Heart right ventricle (tissue), 16 donors: ENCODE data around the gene SERPINA10. TPM values are rescaled to one million over a fixed set of nuclear protein-coding genes. Genes with fewer than 3 reads are reported as not detected.

Source experiments
- ATAC-seq, 8 donors: fragments of 200-7000 bp; cut with Tn5 transposase; one replicate each; pipeline ENCODE4 v1.9.1; 2020; ENCODE audit warnings: mild to moderate bottlenecking in 8 of 8, moderate library complexity in 8 of 8, moderate number of reproducible peaks in 1 of 8
- DNase-seq, 2 donors: peaks; one replicate each; pipeline ENCODE4 v3.0.0-alpha.2; 2020
- H3K27ac ChIP-seq, 10 donors: fragments of 200-600 bp; sonication (generic) in 2 of 10; one replicate each; pipeline versions ENCODE4 v1.5.0 to v1.8.0; 2020 to 2022; ENCODE audit warnings: mild to moderate bottlenecking in 3 of 10
- H3K27me3 ChIP-seq, 7 donors: fragments of 200-600 bp; one replicate each; pipeline ENCODE4 v1.8.0; 2021 to 2022; ENCODE audit warnings: mild to moderate bottlenecking in 2 of 7
- H3K36me3 ChIP-seq, 9 donors: fragments of 200-600 bp; sonication (generic) in 1 of 9; one replicate each; pipeline versions ENCODE4 v1.5.0 to v1.8.0; 2020 to 2022; ENCODE audit warnings: mild to moderate bottlenecking in 2 of 9
- H3K4me1 ChIP-seq, 9 donors: fragments of 200-600 bp; sonication (generic) in 1 of 9; one replicate each; pipeline versions ENCODE4 v1.5.0 to v1.8.0; 2020 to 2022; ENCODE audit warnings: mild to moderate bottlenecking in 4 of 9
- H3K4me3 ChIP-seq, 10 donors: fragments of 200-600 bp; sonication (generic) in 2 of 10; one replicate each; pipeline versions ENCODE4 v1.5.0 to v1.8.0; 2020 to 2022; ENCODE audit warnings: mild to moderate bottlenecking in 7 of 10, moderate library complexity in 2 of 10
- H3K9me3 ChIP-seq, 11 donors: fragments of 200-600 bp in 10 of 11; sonication (generic) in 2 of 11; one replicate each; pipeline versions ENCODE4 v1.5.0 to v1.8.0; 2013 to 2022; ENCODE audit warnings: mild to moderate bottlenecking in 2 of 11, control low read depth in 1 of 11, moderate library complexity in 1 of 11
- CTCF ChIP-seq, 9 donors: fragments of 200-600 bp; sonication (generic) in 2 of 9; IDR thresholded peaks; one replicate each; pipeline versions ENCODE4 v1.5.0 to v1.8.0; 2021 to 2022; ENCODE audit warnings: antibody characterized with exemption in 9 of 9, mild to moderate bottlenecking in 5 of 9, moderate library complexity in 1 of 9
- WGBS, 2 donors: extraction: QIAGEN DNeasy Blood & Tissue Kit; methylation state at CpG; one replicate each; pipeline ENCODE4 v1.1.7; 2013; ENCODE audit warnings: inconsistent platforms in 1 of 2; 5-methylcytosine and 5-hydroxymethylcytosine counted together
- intact Hi-C, 10 donors: fragments of 100-400 bp; cut with DNase I; formaldehyde crosslinking; loops; one replicate each; pipeline versions ENCODE4 v1.11.1 to v1.14.2; 2022
- polyA plus RNA-seq, 2 donors: library from polyadenylated mRNA; stranded (reverse); fragments of 200-250 nt; gene quantifications; one replicate each; pipeline ENCODE4 v1.2.3, GENCODE V29; 2013
- total RNA-seq, 10 donors: library from RNA; stranded (reverse); fragmentation: NEBNext Ultra II Directional in 3 of 10; extraction: Animal tissue kit (Norgen Biotek cat#: 25700) in 3 of 10; gene quantifications; one replicate each; pipeline versions ENCODE4 v1.2.1 to v1.2.4, GENCODE V29; 2021 to 2023
- donor health status: Arrhythmogenic right ventricular cardiomyopathy.
- donor health status: ischemic (EF 13 %, LVEDD 7.1; RV severe dilation, severe dysfunction).
- donor health status: healthy with polysubstance abuse.
- donor health status: DM: no; HTN: yes; CAD: no.
- donor health status: DM: no; HTN: no; CAD: no.
- donor health status: ischemic (EF 25% LVEDD 6.9; RV normal size, moderate dysfunction).
- donor health status: ischemic (EF 25% LVEDD 5.7; RV mildly dilated, moderate dysfunction).
- donor health status: healthy.
- donor health status: DM: yes; HTN: yes; CAD: no.
- donor health status: Ischemic cardiomyopathy.
- donor health status: ischemic (EF 35%, LVEDD 5.7; RV mildly dilated, moderate dysfunction).
- donor health status: nonischemic (EF 11% LVEDD 7.7; RV severe dilation, severe dysfunction).
- donor health status: DM: yes; HTN: yes; CAD: no.
- donor health status: PGD.
- donor health status: ischemic (EF 29% LVEDD 5.4; RV normal size, mild dysfunction).
- donor health status: nonischemic (EF 23%, LVEDD 6.1; RV moderate dilation, normal function).

The SERPINA10 gene
- total and polyA plus RNA-seq, 12 donors, result not detected

- peaks cover 0 to 14% (median 0%) of the 10 kb centered on the region in 11 donors for H3K9me3 ChIP-seq
- no peaks in the 10 kb centered on the region for H3K36me3 ChIP-seq
- peaks cover 0 to 6% (median 0%) of the 10 kb centered on the region in 7 donors for H3K27me3 ChIP-seq
- no peaks in the 10 kb centered on the region for H3K4me1 ChIP-seq
- intact Hi-C loops, result no loop called here
- ATAC-seq (no peak), DNase-seq (no peak)
- no peak overlapping the region for H3K27ac ChIP-seq
- no peak for TF ChIP-seq CTCF (IDR thresholded peaks at IDR 0.05)
- H3K4me3 ChIP-seq, result no peak overlapping the region
- WGBS, 2 donors, result 62 to 68% methylated on average over 5 of the region's 5 CpGs
These were observed 27.2 kb upstream of the SERPINA10 start for GRCh38 chr14:94320243-94320642.

GRCh38 chr14:94317259-94317658 is 24.2 kb upstream of the SERPINA10 start:
- no peak for TF ChIP-seq CTCF (IDR thresholded peaks at IDR 0.05)
- no peak for DNase-seq

GRCh38 chr14:94316692-94317091 is 23.6 kb upstream of the SERPINA10 start:
- ATAC-seq (no peak), DNase-seq (no peak)
- no peaks in the 10 kb centered on the region for H3K4me1 ChIP-seq
- intact Hi-C loops, result no loop called here
- TF ChIP-seq CTCF (IDR thresholded peaks at IDR 0.05), result no peak
- H3K4me3 ChIP-seq, result no peak overlapping the region
- 72 to 85% methylated on average over 1 of the region's 1 CpG for WGBS, 2 donors
- H3K9me3 ChIP-seq, result peaks cover 0 to 22% (median 0%) of the 10 kb centered on the region in 11 donors
- peaks cover 0 to 4% (median 0%) of the 10 kb centered on the region in 7 donors for H3K27me3 ChIP-seq
- H3K36me3 ChIP-seq, result no peaks in the 10 kb centered on the region
- H3K27ac ChIP-seq, result no peak overlapping the region

More at GRCh38 chr14:94317259-94317658, 24.2 kb upstream of the SERPINA10 start:
- Histone ChIP-seq H3K4me1 (no peaks in the 10 kb centered on the region), H3K27ac (no peak overlapping the region), H3K9me3 (peaks cover 0 to 22% (median 0%) of the 10 kb centered on the region in 11 donors), H3K27me3 (peaks cover 0 to 4% (median 0%) of the 10 kb centered on the region in 7 donors), H3K36me3 (no peaks in the 10 kb centered on the region), H3K4me3 (no peak overlapping the region)
- intact Hi-C loops, result no loop called here
- ATAC-seq, result peak in 1 of 8 donors; percentile 81
- WGBS, 2 donors, result 49 to 51% methylated on average over 4 of the region's 4 CpGs

DNA sequence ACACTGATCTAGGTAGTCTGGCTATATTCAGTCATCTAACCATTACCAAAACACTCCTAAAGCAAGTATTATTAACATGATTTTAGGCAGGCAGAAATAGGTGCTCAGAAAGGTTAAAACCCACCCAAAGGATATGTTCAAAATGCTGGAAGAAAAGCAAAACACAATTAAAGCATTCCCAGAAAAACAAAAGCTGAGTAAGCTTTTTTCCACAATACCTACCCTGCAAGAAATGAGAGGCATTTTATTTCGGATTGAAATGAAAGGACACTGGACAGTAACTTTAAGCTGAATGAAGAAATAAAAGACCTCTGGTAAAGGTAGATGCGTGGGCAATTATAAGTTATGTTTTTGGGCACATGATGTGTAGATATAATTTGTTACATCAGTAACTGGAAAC is 21.8 kb upstream of the SERPINA10 start:
- peaks cover 0 to 22% (median 0%) of the 10 kb centered on the region in 11 donors for H3K9me3 ChIP-seq
- no peak for TF ChIP-seq CTCF (IDR thresholded peaks at IDR 0.05)
- WGBS, 2 donors, result 88 to 92% methylated on average over 2 of the region's 2 CpGs
- intact Hi-C loops, result no loop called here
- ATAC-seq (no peak), DNase-seq (no peak)
- no peaks in the 10 kb centered on the region for H3K27me3 ChIP-seq
- H3K36me3 ChIP-seq, result no peaks in the 10 kb centered on the region
- no peak overlapping the region for H3K27ac ChIP-seq
- no peaks in the 10 kb centered on the region for H3K4me1 ChIP-seq
- no peak overlapping the region for H3K4me3 ChIP-seq
